SK-N-SH (cell line): ENCODE results near the gene EMX1.

Experiments used
- CTCF ChIP-seq: fragments of 200-600 bp; sonication (generic); IDR thresholded peaks from 2 replicates; pipeline ENCODE4 v1.6.1; 2017; ENCODE audit warnings: antibody characterized with exemption, mild to moderate bottlenecking, moderate library complexity
- EP300 ChIP-seq, 2 experiments: IDR thresholded peaks; 2 replicates each; pipeline versions ENCODE4 v1.4.0 to v1.6.1; 2012; ENCODE audit warnings: borderline replicate concordance in 1 of 2, low read depth in 1 of 2, low read length in 1 of 2
- GATA2 ChIP-seq: sonication (generic); formaldehyde crosslinking; IDR thresholded peaks from 2 replicates; pipeline ENCODE4 v1.5.0; 2020; ENCODE audit warnings: mild to moderate bottlenecking, missing genetic modification reagents
- POLR2AphosphoS5 ChIP-seq: IDR thresholded peaks from 2 replicates; pipeline ENCODE4 v1.6.1; 2012; ENCODE audit warnings: low read depth, low read length
- RAD21 ChIP-seq: IDR thresholded peaks from 2 replicates; pipeline ENCODE4 v1.6.1; 2012; ENCODE audit warnings: mild to moderate bottlenecking, low read length
- REST ChIP-seq: IDR thresholded peaks from 2 replicates; pipeline ENCODE4 v1.6.1; 2012; ENCODE audit warnings: mild to moderate bottlenecking, low read depth, low read length, moderate library complexity
- RXRA ChIP-seq: IDR thresholded peaks from 2 replicates; pipeline ENCODE4 v1.4.0; 2012; ENCODE audit warnings: low read depth, mild to moderate bottlenecking, borderline replicate concordance
- SIN3A ChIP-seq: IDR thresholded peaks from 2 replicates; pipeline ENCODE4 v1.6.1; 2012; ENCODE audit warnings: low read depth, mild to moderate bottlenecking, low read length, moderate library complexity, borderline replicate concordance
- SMC3 ChIP-seq: IDR thresholded peaks from 2 replicates; pipeline ENCODE4 v1.6.1; 2012; ENCODE audit warnings: low read depth, low read length, improper control_type of control experiment
- TCF12 ChIP-seq: IDR thresholded peaks from 2 replicates; pipeline ENCODE4 v1.4.0; 2012
- TEAD4 ChIP-seq: IDR thresholded peaks from 2 replicates; pipeline ENCODE4 v1.4.0; 2012; ENCODE audit warnings: mild to moderate bottlenecking, borderline replicate concordance; ENCODE audit not compliant: insufficient read depth
- TF ChIP-seq, protein P1 (sequence below): IDR thresholded peaks from 2 replicates; pipeline ENCODE4 v1.4.0; 2012; ENCODE audit warnings: low read depth, borderline replicate concordance
- TF ChIP-seq, protein P2 (sequence below): IDR thresholded peaks from 2 replicates; pipeline ENCODE4 v1.4.0; 2012; ENCODE audit warnings: low read depth, borderline replicate concordance

- TF ChIP-seq CTCF = no peak
- no peak for TF ChIP-seq RAD21
- TF ChIP-seq POLR2AphosphoS5 = no peak
- no peak for TF ChIP-seq TEAD4
- no peak for TF ChIP-seq REST
- TF ChIP-seq TCF12 = no peak
- no peak for TF ChIP-seq GATA2 (CRISPR knock-in tag)
- no peak for TF ChIP-seq SIN3A
- TF ChIP-seq, protein P1, sequence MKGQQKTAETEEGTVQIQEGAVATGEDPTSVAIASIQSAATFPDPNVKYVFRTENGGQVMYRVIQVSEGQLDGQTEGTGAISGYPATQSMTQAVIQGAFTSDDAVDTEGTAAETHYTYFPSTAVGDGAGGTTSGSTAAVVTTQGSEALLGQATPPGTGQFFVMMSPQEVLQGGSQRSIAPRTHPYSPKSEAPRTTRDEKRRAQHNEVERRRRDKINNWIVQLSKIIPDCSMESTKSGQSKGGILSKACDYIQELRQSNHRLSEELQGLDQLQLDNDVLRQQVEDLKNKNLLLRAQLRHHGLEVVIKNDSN = no peak
- no peak for TF ChIP-seq RXRA
- TF ChIP-seq, protein P2, sequence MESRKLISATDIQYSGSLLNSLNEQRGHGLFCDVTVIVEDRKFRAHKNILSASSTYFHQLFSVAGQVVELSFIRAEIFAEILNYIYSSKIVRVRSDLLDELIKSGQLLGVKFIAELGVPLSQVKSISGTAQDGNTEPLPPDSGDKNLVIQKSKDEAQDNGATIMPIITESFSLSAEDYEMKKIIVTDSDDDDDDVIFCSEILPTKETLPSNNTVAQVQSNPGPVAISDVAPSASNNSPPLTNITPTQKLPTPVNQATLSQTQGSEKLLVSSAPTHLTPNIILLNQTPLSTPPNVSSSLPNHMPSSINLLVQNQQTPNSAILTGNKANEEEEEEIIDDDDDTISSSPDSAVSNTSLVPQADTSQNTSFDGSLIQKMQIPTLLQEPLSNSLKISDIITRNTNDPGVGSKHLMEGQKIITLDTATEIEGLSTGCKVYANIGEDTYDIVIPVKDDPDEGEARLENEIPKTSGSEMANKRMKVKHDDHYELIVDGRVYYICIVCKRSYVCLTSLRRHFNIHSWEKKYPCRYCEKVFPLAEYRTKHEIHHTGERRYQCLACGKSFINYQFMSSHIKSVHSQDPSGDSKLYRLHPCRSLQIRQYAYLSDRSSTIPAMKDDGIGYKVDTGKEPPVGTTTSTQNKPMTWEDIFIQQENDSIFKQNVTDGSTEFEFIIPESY = no peak
- TF ChIP-seq EP300 (IDR thresholded peaks at IDR 0.05; ENCODE audit: borderline replicate concordance in 1 of 2, low read depth in 1 of 2, low read length in 1 of 2) = no peak
- TF ChIP-seq SMC3 = no peak
Measured at GRCh38 chr2:72895154-72895553, 22.2 kb upstream of the EMX1 start.
